Measurements from ENCODE around the gene TBX10. TPM values are rescaled to one million over a fixed set of nuclear protein-coding genes. Genes with fewer than 3 reads are reported as not detected.
"Not testable (repeated sequence)": the region's sequence is repeated elsewhere in the genome, so short reads cannot be mapped to it uniquely, and the experiment has no call there.

Gene TBX10
- total RNA-seq, 1 experiment from 2014 or later: not detected

DNA sequence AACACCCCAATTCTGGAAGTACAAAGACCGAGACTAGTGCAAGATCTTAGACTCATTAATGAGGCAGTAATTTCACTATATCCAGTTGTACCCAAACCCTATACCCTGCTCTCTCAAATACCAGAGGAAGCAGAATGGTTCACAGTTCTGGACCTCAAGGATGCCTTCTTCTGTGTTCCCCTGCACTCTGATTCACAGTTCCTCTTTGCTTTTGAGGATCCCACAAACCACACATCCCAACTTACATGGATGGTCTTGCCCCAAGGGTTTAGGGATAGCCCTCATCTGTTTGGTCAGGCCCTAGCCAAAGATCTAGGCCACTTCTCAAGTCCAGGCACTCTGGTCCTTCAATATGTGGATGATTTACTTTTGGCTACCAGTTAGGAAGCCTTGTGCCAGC lies 15.8 kb downstream of the TBX10 start:
- H3K27ac ChIP-seq (ENCODE audit: low read length); intact Hi-C loops (cut with micrococcal nuclease; ENCODE audit: unreplicated experiment); in situ Hi-C loops (cut with HindIII; ENCODE audit: low pct_unique_long_range_greater_than_20kb, low sequenced_read_pairs); POLR2A ChIA-PET; BruUV-seq (replicated peaks); H3K4me3 ChIP-seq (ENCODE audit: low read depth in 2 of 2, low read length in 2 of 2); DNase-seq (ENCODE audit: low read depth, low spot score); H3K4me1 ChIP-seq (ENCODE audit: control insufficient read depth, insufficient read depth, low read length); H3K27me3 ChIP-seq (ENCODE audit: control insufficient read depth, insufficient read depth, low read length); CTCF ChIA-PET; ATAC-seq; H3K9me3 ChIP-seq (ENCODE audit: control insufficient read depth, insufficient read depth, low read depth, low read length); H3K36me3 ChIP-seq (ENCODE audit: control insufficient read depth, insufficient read depth, low read length): not testable (repeated sequence)

DNA sequence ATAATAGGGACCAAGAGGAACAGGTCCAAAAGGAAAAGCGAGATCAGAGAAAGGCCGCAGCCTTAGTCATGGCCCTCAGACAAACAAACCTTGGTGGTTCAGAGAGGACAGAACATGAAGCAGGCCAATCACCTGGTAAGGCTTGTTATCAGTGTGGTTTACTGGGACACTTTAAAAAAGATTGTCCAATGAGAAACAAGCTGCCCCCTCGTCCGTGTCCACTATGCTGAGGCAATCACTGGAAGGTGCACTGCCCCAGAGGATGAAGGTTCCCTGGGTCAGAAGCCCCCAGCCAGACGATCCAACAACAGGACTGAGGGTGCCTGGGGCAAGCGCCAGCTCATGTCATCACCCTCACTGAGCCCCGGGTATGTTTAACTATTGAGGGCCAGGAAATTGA lies 16.7 kb downstream of the TBX10 start:
- DNase-seq (ENCODE audit: low read depth, low spot score); H3K4me3 ChIP-seq (ENCODE audit: low read depth in 2 of 2, low read length in 2 of 2); in situ Hi-C loops (cut with HindIII; ENCODE audit: low pct_unique_long_range_greater_than_20kb, low sequenced_read_pairs); POLR2A ChIA-PET; H3K27ac ChIP-seq (ENCODE audit: low read length); H3K27me3 ChIP-seq (ENCODE audit: control insufficient read depth, insufficient read depth, low read length); ATAC-seq; BruUV-seq (replicated peaks); H3K4me1 ChIP-seq (ENCODE audit: control insufficient read depth, insufficient read depth, low read length); H3K9me3 ChIP-seq (ENCODE audit: control insufficient read depth, insufficient read depth, low read depth, low read length); CTCF ChIA-PET; intact Hi-C loops (cut with micrococcal nuclease; ENCODE audit: unreplicated experiment); H3K36me3 ChIP-seq (ENCODE audit: control insufficient read depth, insufficient read depth, low read length): not testable (repeated sequence)

DNA sequence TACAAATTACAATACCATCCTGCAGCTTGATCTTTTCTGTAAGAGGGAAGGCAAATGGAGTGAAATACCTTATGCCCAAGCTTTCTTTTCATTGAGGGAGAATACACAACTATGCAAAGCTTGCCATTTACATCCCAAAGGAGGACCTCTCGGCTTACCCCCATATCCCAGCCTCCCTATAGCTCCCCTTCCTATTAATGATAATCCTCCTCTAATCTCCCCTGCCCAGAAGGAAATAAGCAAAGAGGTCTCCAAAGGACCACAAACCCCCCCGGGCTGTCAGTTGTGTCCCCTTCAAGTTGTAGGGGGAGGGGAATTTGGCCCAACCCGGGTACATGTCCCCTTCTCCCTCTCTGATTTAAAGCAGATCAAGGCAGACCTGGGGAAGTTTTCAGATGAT lies 17.6 kb downstream of the TBX10 start:
- BruUV-seq (replicated peaks); H3K27me3 ChIP-seq (ENCODE audit: control insufficient read depth, insufficient read depth, low read length); intact Hi-C loops (cut with micrococcal nuclease; ENCODE audit: unreplicated experiment); CTCF ChIA-PET; DNase-seq (ENCODE audit: low read depth, low spot score); H3K27ac ChIP-seq (ENCODE audit: low read length); H3K4me1 ChIP-seq (ENCODE audit: control insufficient read depth, insufficient read depth, low read length); ATAC-seq; in situ Hi-C loops (cut with HindIII; ENCODE audit: low pct_unique_long_range_greater_than_20kb, low sequenced_read_pairs); H3K9me3 ChIP-seq (ENCODE audit: control insufficient read depth, insufficient read depth, low read depth, low read length); H3K4me3 ChIP-seq (ENCODE audit: low read depth in 2 of 2, low read length in 2 of 2); POLR2A ChIA-PET; H3K36me3 ChIP-seq (ENCODE audit: control insufficient read depth, insufficient read depth, low read length): not testable (repeated sequence)

DNA sequence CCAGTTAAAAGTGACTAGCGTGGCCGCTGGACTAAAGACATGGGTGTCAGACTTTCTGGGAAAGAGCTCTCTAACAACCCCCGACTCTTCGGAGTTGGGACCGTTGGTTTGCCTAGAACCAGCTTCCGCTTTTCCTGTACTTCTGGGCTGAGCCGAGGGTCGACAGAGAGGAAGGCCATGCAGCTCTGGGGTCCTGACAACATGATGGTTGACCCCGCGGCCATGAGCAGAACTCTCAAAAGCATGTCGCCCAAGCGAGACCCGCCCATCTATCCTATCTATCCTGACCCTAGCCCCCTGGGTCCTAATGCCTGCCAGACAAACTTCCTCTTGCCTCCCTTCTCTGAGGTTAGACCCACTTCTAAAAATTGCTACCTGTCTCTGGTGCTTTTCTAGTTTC lies 18.9 kb downstream of the TBX10 start:
- CTCF ChIA-PET: interaction anchor here (0.7 kb wide), 1 partner anchor 52 kb away, joined by 3 read pairs; no protein-coding TSS in a partner anchor
- BruUV-seq (replicated peaks); POLR2A ChIA-PET: not testable (repeated sequence)

DNA sequence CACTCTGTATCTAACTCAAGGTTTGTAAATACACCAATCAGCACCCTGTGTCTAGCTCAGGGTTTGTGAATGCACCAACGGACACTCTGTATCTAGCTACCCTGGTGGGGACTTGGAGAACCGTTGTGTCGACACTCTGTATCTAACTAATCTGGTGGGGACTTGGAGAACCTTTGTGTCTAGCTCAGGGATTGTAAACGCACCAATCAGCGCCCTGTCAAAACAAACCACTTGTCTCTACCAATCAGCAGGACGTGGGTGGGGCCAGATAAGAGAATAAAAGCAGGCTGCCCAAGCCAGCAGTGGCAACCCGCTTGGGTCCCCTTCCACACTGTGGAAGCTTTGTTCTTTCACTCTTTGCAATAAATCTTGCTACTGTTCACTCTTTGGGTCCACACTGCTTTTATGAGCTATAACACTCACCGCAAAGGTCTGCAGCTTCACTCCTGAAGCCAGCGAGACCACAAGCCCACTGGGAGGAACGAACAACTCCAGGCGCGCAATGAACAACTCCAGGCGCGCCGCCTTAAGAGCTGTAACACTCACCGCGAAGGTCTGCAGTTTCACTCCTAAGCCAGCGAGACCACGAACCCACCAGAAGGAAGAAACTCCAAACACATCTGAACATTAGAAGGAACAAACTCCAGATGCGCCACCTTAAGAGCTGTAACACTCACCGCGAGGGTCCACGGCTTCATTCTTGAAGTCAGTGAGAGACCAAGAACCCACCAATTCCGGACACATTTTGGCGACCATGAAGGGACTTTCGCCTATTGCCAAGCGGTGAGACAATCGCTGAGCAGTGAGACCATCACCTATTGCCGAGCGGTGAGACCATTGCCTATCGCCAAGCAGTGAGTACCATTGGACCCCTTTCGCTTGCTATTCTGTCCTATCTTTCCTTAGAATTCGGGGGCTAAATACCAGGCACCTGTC lies 19.6 kb downstream of the TBX10 start:
- ATAC-seq: not testable (repeated sequence)

More for the DNA sequence above, 18.9 kb downstream of the TBX10 start:
- in situ Hi-C loops (cut with HindIII; ENCODE audit: low pct_unique_long_range_greater_than_20kb, low sequenced_read_pairs); H3K27ac ChIP-seq (ENCODE audit: low read length); H3K9me3 ChIP-seq (ENCODE audit: control insufficient read depth, insufficient read depth, low read depth, low read length); H3K4me3 ChIP-seq (ENCODE audit: low read depth in 2 of 2, low read length in 2 of 2); H3K4me1 ChIP-seq (ENCODE audit: control insufficient read depth, insufficient read depth, low read length); H3K27me3 ChIP-seq (ENCODE audit: control insufficient read depth, insufficient read depth, low read length); intact Hi-C loops (cut with micrococcal nuclease; ENCODE audit: unreplicated experiment); H3K36me3 ChIP-seq (ENCODE audit: control insufficient read depth, insufficient read depth, low read length); DNase-seq (ENCODE audit: low read depth, low spot score); ATAC-seq: not testable (repeated sequence)

DNA sequence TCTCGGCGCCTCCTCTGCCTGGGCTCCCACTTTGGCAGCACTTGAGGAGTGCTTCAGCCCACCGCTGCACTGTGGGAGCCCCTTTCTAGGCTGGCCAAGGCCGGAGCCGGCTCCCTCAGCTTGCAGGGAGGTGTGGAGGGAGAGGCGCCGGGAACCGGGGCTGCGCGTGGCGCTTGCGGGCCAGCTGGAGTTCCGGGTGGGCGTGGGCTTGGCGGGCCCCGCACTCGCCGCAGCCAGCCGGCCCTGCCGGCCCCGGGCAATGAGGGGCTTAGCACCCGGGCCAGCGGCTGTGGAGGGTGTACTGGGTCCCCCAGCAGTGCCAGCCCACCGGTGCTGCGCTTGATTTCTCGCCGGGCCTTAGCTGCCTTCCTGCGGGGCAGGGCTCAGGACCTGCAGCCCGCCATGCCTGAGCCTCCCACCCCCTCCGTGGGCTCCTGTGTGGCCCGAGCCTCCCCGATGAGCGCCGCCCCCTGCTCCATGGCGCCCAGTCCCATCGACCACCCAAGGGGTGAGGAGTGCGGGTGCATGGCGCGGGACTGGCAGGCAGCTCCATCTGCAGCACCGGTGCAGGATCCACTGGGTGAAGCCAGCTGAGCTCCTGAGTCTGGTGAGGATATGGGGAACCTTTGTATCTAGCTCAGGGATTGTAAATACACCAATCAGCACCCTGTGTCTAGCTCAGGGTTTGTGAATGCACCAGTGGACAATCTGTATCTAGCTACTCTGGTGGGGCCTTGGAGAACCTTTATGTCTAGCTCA lies 20.5 kb downstream of the TBX10 start:
- DNase-seq (ENCODE audit: low read depth, low spot score); BruUV-seq (replicated peaks); intact Hi-C loops (cut with micrococcal nuclease; ENCODE audit: unreplicated experiment); H3K27me3 ChIP-seq (ENCODE audit: control insufficient read depth, insufficient read depth, low read length); in situ Hi-C loops (cut with HindIII; ENCODE audit: low pct_unique_long_range_greater_than_20kb, low sequenced_read_pairs); H3K27ac ChIP-seq (ENCODE audit: low read length); ATAC-seq; H3K36me3 ChIP-seq (ENCODE audit: control insufficient read depth, insufficient read depth, low read length); POLR2A ChIA-PET; H3K4me1 ChIP-seq (ENCODE audit: control insufficient read depth, insufficient read depth, low read length); H3K4me3 ChIP-seq (ENCODE audit: low read depth in 2 of 2, low read length in 2 of 2); H3K9me3 ChIP-seq (ENCODE audit: control insufficient read depth, insufficient read depth, low read depth, low read length): not testable (repeated sequence)
- CTCF ChIA-PET: interaction anchor here (0.6 kb wide), 1 partner anchor 12 kb away, joined by 3 read pairs; no protein-coding TSS in a partner anchor

More for the DNA sequence above, 19.6 kb downstream of the TBX10 start:
- H3K27me3 ChIP-seq (ENCODE audit: control insufficient read depth, insufficient read depth, low read length); H3K36me3 ChIP-seq (ENCODE audit: control insufficient read depth, insufficient read depth, low read length); H3K4me3 ChIP-seq (ENCODE audit: low read depth in 2 of 2, low read length in 2 of 2); intact Hi-C loops (cut with micrococcal nuclease; ENCODE audit: unreplicated experiment); in situ Hi-C loops (cut with HindIII; ENCODE audit: low pct_unique_long_range_greater_than_20kb, low sequenced_read_pairs); H3K4me1 ChIP-seq (ENCODE audit: control insufficient read depth, insufficient read depth, low read length); DNase-seq (ENCODE audit: low read depth, low spot score); H3K27ac ChIP-seq (ENCODE audit: low read length); H3K9me3 ChIP-seq (ENCODE audit: control insufficient read depth, insufficient read depth, low read depth, low read length); POLR2A ChIA-PET; BruUV-seq (replicated peaks): not testable (repeated sequence)
- CTCF ChIA-PET: interaction anchor here (0.6 to 0.7 kb wide), 2 partner anchors 11 to 52 kb away, joined by 3 read pairs; no protein-coding TSS in a partner anchor
